ENCODE measurements around the gene SUMO1.
A peak's percentile ranks its signal among the peaks of the same experiment; 100 is the strongest.

SUMO1 gene

DNA sequence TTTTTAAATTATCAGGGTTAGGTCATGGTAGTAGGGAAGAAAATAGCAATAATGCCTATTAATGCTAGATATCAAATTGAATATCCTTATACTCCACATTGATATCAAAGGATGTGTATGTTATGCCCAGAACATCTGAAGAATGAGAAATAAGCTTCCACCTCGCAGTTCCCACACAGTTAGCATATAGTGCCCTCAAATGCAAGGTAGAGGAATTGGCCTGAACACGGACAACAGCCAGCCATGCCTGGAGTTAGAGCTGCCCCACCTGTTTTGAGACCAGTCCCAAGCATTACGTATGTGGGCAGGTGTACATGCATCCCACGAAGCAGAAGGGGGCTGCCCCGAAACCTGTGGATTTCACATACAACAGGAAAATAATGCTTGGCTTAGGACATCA, 79.6 kb downstream of the SUMO1 start:
- no peak overlapping the region for H3K4me3 ChIP-seq (replicated peaks in 1 of 2; ENCODE audit: low read depth in 2 of 2, low read length in 2 of 2)
- DNase-seq (ENCODE audit: low read depth in 2 of 2), result peak; percentile 29 to 57
- TF ChIP-seq, protein P1, sequence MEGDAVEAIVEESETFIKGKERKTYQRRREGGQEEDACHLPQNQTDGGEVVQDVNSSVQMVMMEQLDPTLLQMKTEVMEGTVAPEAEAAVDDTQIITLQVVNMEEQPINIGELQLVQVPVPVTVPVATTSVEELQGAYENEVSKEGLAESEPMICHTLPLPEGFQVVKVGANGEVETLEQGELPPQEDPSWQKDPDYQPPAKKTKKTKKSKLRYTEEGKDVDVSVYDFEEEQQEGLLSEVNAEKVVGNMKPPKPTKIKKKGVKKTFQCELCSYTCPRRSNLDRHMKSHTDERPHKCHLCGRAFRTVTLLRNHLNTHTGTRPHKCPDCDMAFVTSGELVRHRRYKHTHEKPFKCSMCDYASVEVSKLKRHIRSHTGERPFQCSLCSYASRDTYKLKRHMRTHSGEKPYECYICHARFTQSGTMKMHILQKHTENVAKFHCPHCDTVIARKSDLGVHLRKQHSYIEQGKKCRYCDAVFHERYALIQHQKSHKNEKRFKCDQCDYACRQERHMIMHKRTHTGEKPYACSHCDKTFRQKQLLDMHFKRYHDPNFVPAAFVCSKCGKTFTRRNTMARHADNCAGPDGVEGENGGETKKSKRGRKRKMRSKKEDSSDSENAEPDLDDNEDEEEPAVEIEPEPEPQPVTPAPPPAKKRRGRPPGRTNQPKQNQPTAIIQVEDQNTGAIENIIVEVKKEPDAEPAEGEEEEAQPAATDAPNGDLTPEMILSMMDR (IDR thresholded peaks at IDR 0.05; ENCODE audit: low read depth, low read length), result peak; percentile 9

DNA sequence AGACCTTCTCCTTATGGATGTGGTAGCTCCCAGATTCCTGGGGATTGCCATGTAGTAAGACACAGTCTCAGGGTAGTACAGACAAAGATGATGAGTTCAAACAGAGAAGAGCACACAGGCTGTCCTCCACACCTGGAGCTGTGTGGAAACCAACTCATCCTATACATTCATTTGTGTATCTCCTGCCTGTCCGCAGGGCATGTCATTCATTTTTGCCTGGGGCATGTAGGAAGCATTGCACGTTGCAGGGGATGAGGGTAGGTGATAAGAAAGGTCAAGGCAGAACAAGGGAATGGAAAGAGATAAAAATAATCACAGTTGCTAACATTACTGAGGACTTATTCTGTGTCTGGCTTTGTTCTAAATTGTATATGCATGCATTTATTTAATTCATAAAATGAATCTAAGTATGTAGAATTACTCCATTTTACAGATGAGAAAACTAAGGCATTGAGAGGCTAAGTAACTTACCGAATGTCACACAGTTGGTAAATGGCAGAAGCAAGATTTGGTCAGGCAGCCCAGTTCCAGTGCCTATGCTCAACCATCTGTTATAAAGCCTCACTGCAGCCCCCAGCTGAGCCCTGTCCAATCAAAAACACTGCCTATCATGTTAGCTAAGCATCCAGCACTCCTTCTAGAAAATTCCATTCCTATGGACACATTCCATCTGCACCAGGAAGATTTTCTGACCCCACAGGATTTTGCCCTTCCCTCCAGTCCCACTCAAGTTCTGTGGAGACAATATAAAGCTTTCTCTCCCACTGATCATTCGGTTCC, 81.0 kb downstream of the SUMO1 start:
- H3K4me3 ChIP-seq (replicated peaks in 1 of 2; ENCODE audit: low read depth in 2 of 2, low read length in 2 of 2), result no peak overlapping the region

More for the DNA sequence above, 81.0 kb downstream of the SUMO1 start:
- TF ChIP-seq, protein P1 (IDR thresholded peaks at IDR 0.05; ENCODE audit: low read depth, low read length), result no peak
- DNase-seq (ENCODE audit: low read depth in 2 of 2), result no peak

Data from cardiac fibroblast (primary cell).